ENCODE measurements around the gene SPATA33. TPM values are rescaled to one million over a fixed set of nuclear protein-coding genes. Genes with fewer than 3 reads are reported as not detected.

The SPATA33 gene
- total and polyA plus RNA-seq, 10 of the 15 experiments (the other 5 are each of a cell fraction or from before 2014, with no cell fraction given): 1.1 to 15.8 (median 7.6) TPM

- H3K4me2 ChIP-seq (ENCODE audit: control insufficient read depth, insufficient read depth): no peak overlapping the region
- FAIRE-seq: no peak
- in situ Hi-C loops (cut with MboI) (no loop called here), intact Hi-C loops (cut with micrococcal nuclease; ENCODE audit: unreplicated experiment) (no loop called here)
- ChIA-PET SMC1A (ENCODE audit: uncharacterized antibody, unreplicated experiment) (no interaction called here), RAD21 (ENCODE audit: unreplicated experiment) (no interaction called here), POLR2A (no interaction called here), CTCF (no interaction called here)
- peaks cover 0 to 14% of the 10 kb centered on the region in 2 experiments; a peak in 3 of 4 replicates for H3K36me3 ChIP-seq (ENCODE audit: control insufficient read depth in 2 of 2, insufficient read depth in 2 of 2, low read length in 1 of 2)
- no peak overlapping the region for H3K9ac ChIP-seq (ENCODE audit: control insufficient read depth, insufficient read depth, low read length)
- no peak overlapping the region for H3K4me3 ChIP-seq
- BruUV-seq (replicated peaks): no TSS peak
- H2AFZ ChIP-seq (ENCODE audit: control insufficient read depth, low read depth, low read length): no peak overlapping the region
- H3K79me2 ChIP-seq (ENCODE audit: control insufficient read depth, insufficient read depth, low read length): no peaks in the 10 kb centered on the region
- peaks cover 8% of the 10 kb centered on the region for H3K4me1 ChIP-seq (ENCODE audit: control insufficient read depth, insufficient read depth, low read length)
- no peak overlapping the region for H3K27ac ChIP-seq (ENCODE audit: control insufficient read depth, insufficient read depth)
- 92% methylated on average over 11 of the region's 11 CpGs for WGBS (ENCODE audit: insufficient coverage, insufficient replicate concordance, low lambda C conversion rate, missing lambda C conversion rate)
- H4K20me1 ChIP-seq (ENCODE audit: control insufficient read depth, insufficient read depth): no peaks in the 10 kb centered on the region; the same call in 1 of the 2 replicates
- ATAC-seq: no peak
- no peaks in the 10 kb centered on the region for H3K9me3 ChIP-seq (replicated peaks; ENCODE audit: control insufficient read depth, insufficient read depth, low read length)
- no peak for DNase-seq (ENCODE audit: low read depth, low spot score)
- H3K27me3 ChIP-seq (replicated peaks in 1 of 2; ENCODE audit: control insufficient read depth in 2 of 2, insufficient read depth in 2 of 2, low read length in 1 of 2): no peaks in the 10 kb centered on the region
- TF ChIP-seq SRF (IDR thresholded peaks at IDR 0.05; ENCODE audit: low read depth in 2 of 2, low read length in 2 of 2) (no peak), SIN3A (IDR thresholded peaks at IDR 0.05; ENCODE audit: low read depth, low read length) (no peak), RAD51 (IDR thresholded peaks at IDR 0.05) (no peak), PRDM15 (CRISPR knock-in tag; IDR thresholded peaks at IDR 0.05) (no peak), SKIL (IDR thresholded peaks at IDR 0.05; ENCODE audit: low read depth, poor library complexity, severe bottlenecking) (no peak), TCF3 (IDR thresholded peaks at IDR 0.05; ENCODE audit: borderline replicate concordance, insufficient read depth, low read depth, low read length) (no peak), BCL3 (IDR thresholded peaks at IDR 0.05; ENCODE audit: borderline replicate concordance, insufficient read depth, low read depth, low read length, poor library complexity, severe bottlenecking) (no peak), ZNF274 (IDR thresholded peaks at IDR 0.05; ENCODE audit: insufficient read depth, insufficient read length) (no peak), MXI1 (IDR thresholded peaks at IDR 0.05; ENCODE audit: low read depth, low read length) (no peak), PAX8 (IDR thresholded peaks at IDR 0.05) (no peak), E2F4 (IDR thresholded peaks at IDR 0.05; ENCODE audit: low read depth, low read length) (no peak), CBFB (IDR thresholded peaks at IDR 0.05; ENCODE audit: low read depth) (no peak), MTA2 (IDR thresholded peaks at IDR 0.05; ENCODE audit: low read depth) (no peak), IRF5 (IDR thresholded peaks at IDR 0.05; ENCODE audit: borderline replicate concordance) (no peak), NBN (IDR thresholded peaks at IDR 0.05) (no peak), BMI1 (IDR thresholded peaks at IDR 0.05; ENCODE audit: borderline replicate concordance) (no peak)
Observed at GRCh38 chr16:89693289-89693731, 35.7 kb downstream of the SPATA33 start.

Measured in GM12878 (cell line).